SK-N-SH treated with all-trans-retinoic acid at 6 μM for 48 hours (cell line): Measurements from ENCODE around the gene NFIX.

Experiments used
- ARNTL ChIP-seq: fragments of 450-650 bp; formaldehyde crosslinking; IDR thresholded peaks from 2 replicates; pipeline ENCODE4 v1.5.0; 2020; ENCODE audit warnings: low read depth, mild to moderate bottlenecking, moderate library complexity, borderline replicate concordance
- CSRNP3 ChIP-seq: fragments of 250-450 bp; sonication (Bioruptor Pico); IDR thresholded peaks from 2 replicates; pipeline ENCODE4 v1.5.1; 2021; ENCODE audit warnings: mild to moderate bottlenecking, moderate library complexity
- GLIS3 ChIP-seq: fragments of 250-450 bp; sonication (Bioruptor Pico); IDR thresholded peaks from 2 replicates; pipeline ENCODE4 v1.5.0; 2020; ENCODE audit warnings: mild to moderate bottlenecking, moderate library complexity
- ISL1 ChIP-seq: fragments of 250-450 bp; sonication (Bioruptor Pico); IDR thresholded peaks from 2 replicates; pipeline ENCODE4 v2.1.2; 2022; ENCODE audit warnings: mild to moderate bottlenecking, moderate library complexity
- RARB ChIP-seq: fragments of 250-450 bp; sonication (Bioruptor Pico); IDR thresholded peaks from 2 replicates; pipeline ENCODE4 v1.8.0; 2021; ENCODE audit warnings: mild to moderate bottlenecking, moderate library complexity
- SNAI2 ChIP-seq: fragments of 250-450 bp; sonication (Bioruptor Pico); IDR thresholded peaks from 2 replicates; pipeline ENCODE4 v1.5.0; 2020; ENCODE audit warnings: mild to moderate bottlenecking, moderate library complexity
- TCF4 ChIP-seq: fragments of 250-450 bp; sonication (Bioruptor Pico); IDR thresholded peaks from 2 replicates; pipeline ENCODE4 v1.8.0; 2021; ENCODE audit warnings: mild to moderate bottlenecking, moderate library complexity, borderline replicate concordance
- ZC3H10 ChIP-seq: fragments of 250-450 bp; sonication (Bioruptor Pico); IDR thresholded peaks from 2 replicates; pipeline ENCODE4 v1.5.1; 2021; ENCODE audit warnings: mild to moderate bottlenecking, moderate library complexity
- ZFP3 ChIP-seq: fragments of 250-450 bp; sonication (Bioruptor Pico); IDR thresholded peaks from 2 replicates; pipeline ENCODE4 v1.5.0; 2020; ENCODE audit warnings: mild to moderate bottlenecking, moderate library complexity
- ZFP30 ChIP-seq: fragments of 450-650 bp; formaldehyde crosslinking; IDR thresholded peaks from 2 replicates; pipeline ENCODE4 v1.5.0; 2022; ENCODE audit warnings: mild to moderate bottlenecking, moderate library complexity
- ZNF565 ChIP-seq: fragments of 450-650 bp; formaldehyde crosslinking; conservative IDR thresholded peaks from 2 replicates; pipeline ENCODE4 v1.5.0; 2020; ENCODE audit warnings: low read depth, mild to moderate bottlenecking, moderate library complexity
- ZNF8 ChIP-seq: fragments of 450-650 bp; formaldehyde crosslinking; IDR thresholded peaks from 2 replicates; pipeline ENCODE4 v1.5.0; 2020; ENCODE audit warnings: mild to moderate bottlenecking, moderate library complexity
- TF ChIP-seq, protein P1 (sequence below): fragments of 250-450 bp; sonication (Bioruptor Pico); IDR thresholded peaks from 2 replicates; pipeline ENCODE4 v1.8.0; 2021; ENCODE audit warnings: low read depth, mild to moderate bottlenecking, moderate library complexity, borderline replicate concordance
- TF ChIP-seq, protein P2 (sequence below): fragments of 250-450 bp; sonication (Bioruptor Pico); IDR thresholded peaks from 2 replicates; pipeline ENCODE4 v1.5.1; 2020; ENCODE audit warnings: low read depth, mild to moderate bottlenecking, moderate library complexity

DNA sequence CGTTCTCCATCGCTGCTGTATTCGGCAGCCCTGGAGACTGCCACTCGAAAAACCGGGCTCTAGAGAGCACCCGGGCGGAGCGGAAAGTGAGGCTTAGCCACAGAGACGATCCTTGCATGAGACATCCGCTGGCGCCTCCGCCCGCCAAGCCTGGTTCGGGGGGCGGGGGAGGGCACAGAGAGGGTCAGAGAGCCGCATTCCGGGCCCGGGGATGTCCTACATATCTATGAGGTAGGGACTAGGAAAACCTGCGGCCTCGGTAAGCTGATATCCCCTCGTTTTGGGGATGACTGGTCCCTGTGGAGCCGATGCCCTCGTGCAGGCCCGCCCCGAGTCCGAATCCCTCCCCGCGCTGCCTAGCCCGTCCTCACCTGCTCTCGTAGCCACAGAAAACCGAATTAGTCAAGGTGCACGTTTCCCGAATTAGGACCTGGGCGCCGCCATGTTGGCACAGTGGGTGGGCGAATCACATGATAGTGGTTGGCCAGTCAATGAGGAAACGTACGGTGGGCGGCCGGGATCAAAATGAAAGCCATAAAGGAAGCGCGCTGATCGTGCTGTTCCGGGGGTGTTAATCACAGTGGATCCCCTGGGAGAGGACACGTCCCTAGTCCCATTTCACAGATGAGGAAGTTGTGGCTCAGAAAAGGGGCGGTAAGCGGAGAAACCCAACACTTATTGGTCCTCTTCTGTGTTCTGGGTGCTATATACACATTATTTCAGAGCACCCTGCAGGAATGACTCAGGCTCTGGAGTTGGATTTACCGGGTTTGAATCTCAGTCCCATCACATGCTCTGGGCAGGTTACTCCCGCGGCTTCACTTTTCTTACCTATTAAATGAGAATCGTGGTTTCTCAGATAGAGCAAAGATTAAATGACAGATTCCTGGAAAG is 121.3 kb downstream of the NFIX start, which contains the start of gene TRMT1:
- TF ChIP-seq ZNF565 (CRISPR knock-in tag): no peak
- TF ChIP-seq CSRNP3 (CRISPR knock-in tag): no peak
- TF ChIP-seq GLIS3 (CRISPR knock-in tag): peak; percentile 84; the same call in 1 of the 2 replicates
- TF ChIP-seq SNAI2 (CRISPR knock-in tag): no peak
- no peak for TF ChIP-seq ISL1
- TF ChIP-seq ZFP30 (CRISPR knock-in tag): no peak
- TF ChIP-seq, protein P1, sequence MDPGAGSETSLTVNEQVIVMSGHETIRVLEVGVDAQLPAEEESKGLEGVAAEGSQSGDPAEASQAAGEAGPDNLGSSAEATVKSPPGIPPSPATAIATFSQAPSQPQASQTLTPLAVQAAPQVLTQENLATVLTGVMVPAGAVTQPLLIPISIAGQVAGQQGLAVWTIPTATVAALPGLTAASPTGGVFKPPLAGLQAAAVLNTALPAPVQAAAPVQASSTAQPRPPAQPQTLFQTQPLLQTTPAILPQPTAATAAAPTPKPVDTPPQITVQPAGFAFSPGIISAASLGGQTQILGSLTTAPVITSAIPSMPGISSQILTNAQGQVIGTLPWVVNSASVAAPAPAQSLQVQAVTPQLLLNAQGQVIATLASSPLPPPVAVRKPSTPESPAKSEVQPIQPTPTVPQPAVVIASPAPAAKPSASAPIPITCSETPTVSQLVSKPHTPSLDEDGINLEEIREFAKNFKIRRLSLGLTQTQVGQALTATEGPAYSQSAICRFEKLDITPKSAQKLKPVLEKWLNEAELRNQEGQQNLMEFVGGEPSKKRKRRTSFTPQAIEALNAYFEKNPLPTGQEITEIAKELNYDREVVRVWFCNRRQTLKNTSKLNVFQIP (CRISPR knock-in tag): no peak
- TF ChIP-seq ZNF8 (CRISPR knock-in tag): no peak
- TF ChIP-seq, protein P2, sequence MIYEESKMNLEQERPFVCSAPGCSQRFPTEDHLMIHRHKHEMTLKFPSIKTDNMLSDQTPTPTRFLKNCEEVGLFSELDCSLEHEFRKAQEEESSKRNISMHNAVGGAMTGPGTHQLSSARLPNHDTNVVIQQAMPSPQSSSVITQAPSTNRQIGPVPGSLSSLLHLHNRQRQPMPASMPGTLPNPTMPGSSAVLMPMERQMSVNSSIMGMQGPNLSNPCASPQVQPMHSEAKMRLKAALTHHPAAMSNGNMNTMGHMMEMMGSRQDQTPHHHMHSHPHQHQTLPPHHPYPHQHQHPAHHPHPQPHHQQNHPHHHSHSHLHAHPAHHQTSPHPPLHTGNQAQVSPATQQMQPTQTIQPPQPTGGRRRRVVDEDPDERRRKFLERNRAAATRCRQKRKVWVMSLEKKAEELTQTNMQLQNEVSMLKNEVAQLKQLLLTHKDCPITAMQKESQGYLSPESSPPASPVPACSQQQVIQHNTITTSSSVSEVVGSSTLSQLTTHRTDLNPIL: no peak
- TF ChIP-seq ZC3H10: no peak
- 0 out of 2 replicates have a peak, but pooled peaks have one; percentile 62 for TF ChIP-seq ZFP3 (CRISPR knock-in tag)
- TF ChIP-seq ARNTL (CRISPR knock-in tag): no peak
- no peak for TF ChIP-seq TCF4
- no peak for TF ChIP-seq RARB (CRISPR knock-in tag)
